Effector memory CD4-positive, alpha-beta T cell (primary cell): ENCODE data around the gene RGS8.

Experiments used
- DNase-seq, 3 donors: peaks; one replicate each; pipeline ENCODE4 v3.0.0-alpha.2; 2020
- H3K27ac ChIP-seq: 2 replicates; pipeline ENCODE4 v1.7.0; 2013; ENCODE audit warnings: mild to moderate bottlenecking, low read length, moderate library complexity; ENCODE audit not compliant: insufficient read depth, poor library complexity, severe bottlenecking
- H3K27me3 ChIP-seq: replicated peaks from 2 replicates; pipeline ENCODE4 v1.7.0; 2013; ENCODE audit warnings: mild to moderate bottlenecking, low read length; ENCODE audit not compliant: insufficient read depth, control insufficient read depth, poor library complexity, severe bottlenecking
- H3K36me3 ChIP-seq: 2 replicates; pipeline ENCODE4 v1.7.0; 2013; ENCODE audit warnings: mild to moderate bottlenecking, low read length, moderate library complexity; ENCODE audit not compliant: control insufficient read depth, insufficient read depth
- H3K4me1 ChIP-seq: 2 replicates; pipeline ENCODE4 v1.7.0; 2013; ENCODE audit warnings: low read length, mild to moderate bottlenecking; ENCODE audit not compliant: control insufficient read depth, insufficient read depth, poor library complexity, severe bottlenecking
- H3K4me3 ChIP-seq: 2 replicates; pipeline ENCODE4 v1.7.0; 2013; ENCODE audit warnings: low read length, low read depth, mild to moderate bottlenecking; ENCODE audit not compliant: insufficient read depth, poor library complexity, severe bottlenecking
- H3K9me3 ChIP-seq: 2 replicates; pipeline ENCODE4 v1.7.0; 2013; ENCODE audit warnings: mild to moderate bottlenecking, low read length, moderate library complexity; ENCODE audit not compliant: control insufficient read depth
- total RNA-seq, 3 donors: gene quantifications; one replicate each; lab custom pipeline; 2026; lab: John Stamatoyannopoulos, UW

Gene RGS8, protein sequence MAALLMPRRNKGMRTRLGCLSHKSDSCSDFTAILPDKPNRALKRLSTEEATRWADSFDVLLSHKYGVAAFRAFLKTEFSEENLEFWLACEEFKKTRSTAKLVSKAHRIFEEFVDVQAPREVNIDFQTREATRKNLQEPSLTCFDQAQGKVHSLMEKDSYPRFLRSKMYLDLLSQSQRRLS
- 0 reads per million in 3 donors for total RNA-seq

DNA sequence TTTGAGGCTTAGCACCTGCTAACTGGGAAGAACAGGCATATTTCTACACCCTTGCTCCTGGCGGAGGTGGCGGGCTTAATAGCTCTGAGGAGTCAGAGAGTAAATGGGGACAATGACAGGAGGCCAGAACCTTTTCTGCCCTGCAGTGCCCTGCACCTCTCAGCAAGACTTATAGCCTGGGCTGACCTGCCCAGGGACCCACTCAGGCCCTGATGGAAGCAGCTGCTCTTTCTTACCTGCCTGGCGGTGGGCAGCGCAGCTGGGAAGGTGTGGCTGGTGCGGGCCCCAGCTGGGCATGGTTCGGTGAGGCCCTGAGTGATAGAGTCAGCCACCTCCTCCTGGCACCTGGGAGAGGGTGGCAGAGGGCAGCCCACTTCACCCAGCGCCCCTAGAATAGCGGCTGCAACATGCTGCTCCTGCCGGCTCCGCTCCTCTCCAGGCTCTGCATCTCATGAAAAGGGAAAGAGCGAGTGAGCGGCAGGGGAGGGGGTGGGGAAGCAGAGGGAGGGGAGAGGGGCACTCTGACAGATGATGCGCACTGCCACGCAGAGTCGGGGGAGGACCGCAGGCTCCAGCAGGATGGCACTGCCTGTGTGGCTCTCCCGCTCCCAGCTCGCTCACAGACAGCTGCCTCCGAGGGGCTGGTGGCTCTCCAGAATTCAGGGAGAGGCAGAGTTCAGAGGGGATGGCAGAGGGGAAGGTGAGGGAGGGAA lies at the start of gene RGS8:
Gene RGS8 (minus strand): TSS at position 472 of the 713 bp plus-strand sequence. CDS start 14,938 bp downstream, outside the sequence.
- no peak within 1 kb of the TSS for H3K4me3 ChIP-seq
- no peaks in the 10 kb centered on the region for H3K4me1 ChIP-seq
- no peaks in the 10 kb centered on the region for H3K9me3 ChIP-seq
- H3K27me3 ChIP-seq: no peaks in the 10 kb centered on the region
- no peak for DNase-seq
- no peak within 1 kb of the TSS for H3K27ac ChIP-seq
- no peaks in the 10 kb centered on the region for H3K36me3 ChIP-seq

GRCh38 chr1:182731852-182732575 lies 47.6 kb upstream of the RGS8 start:
- Histone ChIP-seq H3K9me3 (no peaks in the 10 kb centered on the region), H3K27ac (no peak overlapping the region)
- DNase-seq: no peak

GRCh38 chr1:182726912-182727311 lies 42.5 kb upstream of the RGS8 start:
- Histone ChIP-seq H3K27me3 (no peaks in the 10 kb centered on the region), H3K27ac (no peak overlapping the region), H3K4me3 (no peak overlapping the region), H3K36me3 (no peaks in the 10 kb centered on the region), H3K4me1 (no peaks in the 10 kb centered on the region), H3K9me3 (no peaks in the 10 kb centered on the region)
- no peak for DNase-seq

More at GRCh38 chr1:182731852-182732575, 47.6 kb upstream of the RGS8 start:
- H3K36me3 ChIP-seq: no peaks in the 10 kb centered on the region
- no peaks in the 10 kb centered on the region for H3K4me1 ChIP-seq
- H3K27me3 ChIP-seq: no peaks in the 10 kb centered on the region
- no peak overlapping the region for H3K4me3 ChIP-seq

GRCh38 chr1:182725259-182726255 lies 41.2 kb upstream of the RGS8 start:
- H3K4me3 ChIP-seq: no peak overlapping the region
- no peak for DNase-seq
- no peaks in the 10 kb centered on the region for H3K36me3 ChIP-seq
- no peak overlapping the region for H3K27ac ChIP-seq
- no peaks in the 10 kb centered on the region for H3K4me1 ChIP-seq
- H3K27me3 ChIP-seq: no peaks in the 10 kb centered on the region
- no peaks in the 10 kb centered on the region for H3K9me3 ChIP-seq

DNA sequence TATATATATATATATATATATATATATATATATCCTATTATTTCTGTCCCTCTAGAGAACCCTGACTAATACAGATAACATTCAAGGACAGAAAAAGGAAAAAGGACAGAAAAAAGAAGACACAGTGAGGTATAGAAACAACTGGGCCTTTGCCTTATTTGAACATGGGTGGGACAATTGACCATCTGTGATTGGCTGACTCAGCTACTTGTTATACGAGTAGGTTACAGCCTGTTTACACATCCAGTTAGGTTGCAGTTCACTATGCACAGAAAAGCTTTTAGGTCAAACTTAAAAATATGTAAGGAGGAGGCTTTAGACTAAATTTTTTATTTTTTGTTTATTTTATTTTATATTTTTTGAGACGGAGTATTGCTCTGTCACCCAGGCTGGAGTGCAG lies 39.8 kb upstream of the RGS8 start:
- Histone ChIP-seq H3K27me3 (no peaks in the 10 kb centered on the region), H3K4me3 (no peak overlapping the region), H3K36me3 (no peaks in the 10 kb centered on the region), H3K27ac (no peak overlapping the region), H3K4me1 (no peaks in the 10 kb centered on the region), H3K9me3 (no peaks in the 10 kb centered on the region)
- no peak for DNase-seq

GRCh38 chr1:182723200-182723599 lies 38.8 kb upstream of the RGS8 start:
- Histone ChIP-seq H3K4me1 (no peaks in the 10 kb centered on the region), H3K9me3 (no peaks in the 10 kb centered on the region), H3K27ac (no peak overlapping the region), H3K27me3 (no peaks in the 10 kb centered on the region), H3K36me3 (no peaks in the 10 kb centered on the region), H3K4me3 (no peak overlapping the region)
- DNase-seq: no peak

GRCh38 chr1:182721525-182721924 lies 37.1 kb upstream of the RGS8 start:
- no peaks in the 10 kb centered on the region for H3K27me3 ChIP-seq
- H3K4me3 ChIP-seq: no peak overlapping the region
- H3K27ac ChIP-seq: no peak overlapping the region
- no peaks in the 10 kb centered on the region for H3K9me3 ChIP-seq
- no peak for DNase-seq
- H3K36me3 ChIP-seq: no peaks in the 10 kb centered on the region
- peaks cover 7% of the 10 kb centered on the region for H3K4me1 ChIP-seq

- Histone ChIP-seq H3K27me3 (no peaks in the 10 kb centered on the region), H3K9me3 (no peaks in the 10 kb centered on the region), H3K4me1 (peaks cover 9% of the 10 kb centered on the region), H3K27ac (no peak overlapping the region), H3K36me3 (no peaks in the 10 kb centered on the region), H3K4me3 (no peak overlapping the region)
- no peak for DNase-seq
These were observed 36.1 kb upstream of the RGS8 start for GRCh38 chr1:182720463-182720862.

- Histone ChIP-seq H3K27me3 (no peaks in the 10 kb centered on the region), H3K27ac (no peak overlapping the region), H3K4me1 (peaks cover 9% of the 10 kb centered on the region), H3K9me3 (no peaks in the 10 kb centered on the region), H3K36me3 (no peaks in the 10 kb centered on the region), H3K4me3 (no peak overlapping the region)
- DNase-seq: no peak
These were observed 35.2 kb upstream of the RGS8 start for GRCh38 chr1:182719553-182719952.
